Stimulated activated CD4-positive, alpha-beta T cell treated with anti-CD3 and anti-CD28 coated beads, Interleukin-2, amount 100 ng/mL, for 48 hours (primary cell): ENCODE measurements around the gene LMNB1.
A peak's percentile ranks its signal among the peaks of the same experiment; 100 is the strongest.
"Not testable (repeated sequence)": the region's sequence is repeated elsewhere in the genome, so short reads cannot be mapped to it uniquely, and the experiment has no call there.

Experiments
- DNase-seq, 2 donors: peaks; one replicate each; pipeline ENCODE4 v3.0.0-alpha.2; 2020

The LMNB1 gene

GRCh38 chr5:126831156-126831555 is 54.2 kb downstream of the LMNB1 start:
- DNase-seq: no peak

GRCh38 chr5:126836778-126837177 is 59.8 kb downstream of the LMNB1 start:
- DNase-seq: no peak

- no peak for DNase-seq
These were observed 60.3 kb downstream of the LMNB1 start for GRCh38 chr5:126837242-126837641.

GRCh38 chr5:126837906-126838539 is 61.1 kb downstream of the LMNB1 start:
- DNase-seq: no peak

- DNase-seq: not testable (repeated sequence)
These were observed 62.5 kb downstream of the LMNB1 start for GRCh38 chr5:126839407-126839806.

GRCh38 chr5:126843375-126843774 is 66.4 kb downstream of the LMNB1 start:
- DNase-seq: not testable (repeated sequence)

- peak; percentile 10 to 34 for DNase-seq
These were observed 68.6 kb downstream of the LMNB1 start for GRCh38 chr5:126845470-126846070.

GRCh38 chr5:126846344-126846743 is 69.4 kb downstream of the LMNB1 start:
- no peak for DNase-seq

GRCh38 chr5:126846744-126847455 is 70.0 kb downstream of the LMNB1 start:
- no peak for DNase-seq

GRCh38 chr5:126847456-126847820 is 70.5 kb downstream of the LMNB1 start:
- no peak for DNase-seq

GRCh38 chr5:126847826-126848251 is 70.9 kb downstream of the LMNB1 start:
- no peak for DNase-seq

- DNase-seq: no peak
These were observed 71.3 kb downstream of the LMNB1 start for GRCh38 chr5:126848253-126848652.

GRCh38 chr5:126849101-126849678 is 72.3 kb downstream of the LMNB1 start:
- DNase-seq: no peak

GRCh38 chr5:126851501-126852011 is 74.6 kb downstream of the LMNB1 start:
- DNase-seq: no peak

GRCh38 chr5:126852091-126852571 is 75.2 kb downstream of the LMNB1 start:
- no peak for DNase-seq

- DNase-seq: no peak
These were observed 75.9 kb downstream of the LMNB1 start for GRCh38 chr5:126852841-126853271.

GRCh38 chr5:126853541-126854307 is 76.8 kb downstream of the LMNB1 start:
- DNase-seq: not testable (repeated sequence)

- no peak for DNase-seq
These were observed 77.7 kb downstream of the LMNB1 start for GRCh38 chr5:126854526-126855110.

- DNase-seq: no peak
These were observed 78.3 kb downstream of the LMNB1 start for GRCh38 chr5:126855266-126855665.

- no peak for DNase-seq
These were observed 80.8 kb downstream of the LMNB1 start for GRCh38 chr5:126857472-126858410.

GRCh38 chr5:126858441-126858840 is 81.5 kb downstream of the LMNB1 start:
- DNase-seq: no peak
